PC-9 (cell line): ENCODE data around the gene MAJIN. TPM values are rescaled to one million over a fixed set of nuclear protein-coding genes. Genes with fewer than 3 reads are reported as not detected.

Source experiments
- BruUV-seq: library from RNA; stranded (reverse); fragments of 400-500 nt; replicated peaks from 2 replicates; lab custom pipeline; 2021; lab: Mats Ljungman, UMichigan
- CTCF ChIA-PET: fragments of 300-600 bp; sonication (Branson Sonifier 250); formaldehyde crosslinking; loops from one replicate; lab custom pipeline; 2022; ENCODE audit warnings: antibody characterized with exemption; lab: Charles Lee
- POLR2A ChIA-PET: fragments of 300-600 bp; sonication (Branson Sonifier 250); formaldehyde crosslinking; loops from one replicate; lab custom pipeline; 2022; ENCODE audit warnings: antibody characterized with exemption; ENCODE audit not compliant: unreplicated experiment; lab: Charles Lee
- DNase-seq, 2 experiments: peaks; one replicate each; pipeline versions ENCODE4 v3.0.0 to v3.0.0-alpha.2; 2015 to 2022; ENCODE audit warnings: mixed read lengths in 1 of 2
- H2AFZ ChIP-seq: fragments of 200-600 bp; sonication (generic); 2 replicates; pipeline ENCODE4 v1.8.1; 2017; ENCODE audit warnings: antibody characterized with exemption
- H3F3A ChIP-seq: fragments of 200-600 bp; sonication (generic); 2 replicates; pipeline ENCODE4 v1.8.1; 2017; ENCODE audit warnings: antibody characterized with exemption, mild to moderate bottlenecking, low read depth; ENCODE audit not compliant: insufficient read depth
- H3K27ac ChIP-seq: fragments of 200-600 bp; sonication (generic); 2 replicates; pipeline ENCODE4 v1.6.1; 2016; ENCODE audit warnings: mixed run types
- H3K27me3 ChIP-seq: fragments of 200-600 bp; sonication (generic); 2 replicates; pipeline ENCODE4 v1.6.1; 2016; ENCODE audit warnings: low read depth, mixed run types; ENCODE audit not compliant: insufficient read depth
- H3K36me3 ChIP-seq: fragments of 200-600 bp; sonication (generic); 2 replicates; pipeline ENCODE4 v1.6.1; 2016; ENCODE audit warnings: low read depth, mixed run types
- H3K4me1 ChIP-seq: fragments of 200-600 bp; sonication (generic); replicated peaks from 2 replicates; pipeline ENCODE4 v1.6.1; 2016; ENCODE audit warnings: mixed run types; ENCODE audit not compliant: insufficient read depth
- H3K4me2 ChIP-seq: fragments of 200-600 bp; sonication (generic); 2 replicates; pipeline ENCODE4 v1.6.1; 2017; ENCODE audit warnings: mixed run types
- H3K4me3 ChIP-seq: fragments of 200-600 bp; sonication (generic); 2 replicates; pipeline ENCODE4 v1.6.1; 2016; ENCODE audit warnings: mixed run types
- H3K79me2 ChIP-seq: fragments of 200-600 bp; sonication (generic); 2 replicates; pipeline ENCODE4 v1.6.1; 2017; ENCODE audit warnings: low read depth, mixed run types
- H3K9me2 ChIP-seq: fragments of 200-600 bp; sonication (generic); 2 replicates; pipeline ENCODE4 v1.8.1; 2017; ENCODE audit warnings: mild to moderate bottlenecking; ENCODE audit not compliant: insufficient read depth
- H3K9me3 ChIP-seq: fragments of 200-600 bp; sonication (generic); 2 replicates; pipeline ENCODE4 v1.8.1; 2016; ENCODE audit warnings: low read depth; ENCODE audit not compliant: insufficient read depth
- H4K20me1 ChIP-seq: fragments of 200-600 bp; sonication (generic); 2 replicates; pipeline ENCODE4 v1.8.1; 2017; ENCODE audit not compliant: insufficient read depth
- CTCF ChIP-seq: fragments of 200-600 bp; sonication (generic); conservative IDR thresholded peaks from 2 replicates; pipeline ENCODE4 v1.6.1; 2017; ENCODE audit warnings: mixed run types, antibody characterized with exemption, mild to moderate bottlenecking, moderate library complexity
- EZH2 ChIP-seq: fragments of 200-600 bp; sonication (generic); IDR thresholded peaks from 2 replicates; pipeline ENCODE4 v1.8.0; 2017; ENCODE audit warnings: antibody characterized with exemption, low read depth
- intact Hi-C: fragments of 100-400 bp; cut with micrococcal nuclease; formaldehyde crosslinking; loops from one replicate; pipeline ENCODE4 v1.10.0; 2022; ENCODE audit not compliant: unreplicated experiment
- total RNA-seq: library from RNA; stranded (reverse); gene quantifications from 2 replicates; pipeline ENCODE4 v1.2.3, GENCODE V29; 2021

The MAJIN gene
- total RNA-seq, 1 experiment from 2014 or later = 4.5 TPM

- Histone ChIP-seq H2AFZ (no peak overlapping the region), H3K27me3 (peaks cover 9% of the 10 kb centered on the region; the same call in 1 of the 2 replicates), H3K4me2 (no peak overlapping the region), H3K4me1 (peaks cover 2% of the 10 kb centered on the region; the same call in 1 of the 2 replicates), H3K9me2 (no peaks in the 10 kb centered on the region), H3F3A (0 out of 2 replicates have a peak, but pooled peaks cover 6% of the 10 kb centered on the region), H4K20me1 (no peaks in the 10 kb centered on the region), H3K79me2 (no peaks in the 10 kb centered on the region), H3K27ac (no peak overlapping the region), H3K36me3 (no peaks in the 10 kb centered on the region), H3K9me3 (no peaks in the 10 kb centered on the region), H3K4me3 (no peak overlapping the region)
- ChIA-PET CTCF (no interaction called here), POLR2A (no interaction called here)
- DNase-seq = no peak
- TF ChIP-seq EZH2 (no peak), CTCF (no peak)
- intact Hi-C loops = no loop called here
- BruUV-seq = no TSS peak
These were observed 4.7 kb upstream of the MAJIN start for GRCh38 chr11:64976651-64977050.

GRCh38 chr11:64974124-64974523 lies 2.2 kb upstream of the MAJIN start:
- Histone ChIP-seq H3K79me2 (no peaks in the 10 kb centered on the region), H3K4me1 (peaks cover 20% of the 10 kb centered on the region), H3K27ac (no peak overlapping the region), H3K9me3 (no peaks in the 10 kb centered on the region), H4K20me1 (no peaks in the 10 kb centered on the region), H3K4me2 (no peak overlapping the region), H3K36me3 (no peaks in the 10 kb centered on the region), H2AFZ (no peak overlapping the region), H3K4me3 (no peak overlapping the region), H3F3A (peaks cover 21% of the 10 kb centered on the region), H3K27me3 (0 out of 2 replicates have a peak, but pooled peaks cover 3% of the 10 kb centered on the region), H3K9me2 (no peaks in the 10 kb centered on the region)
- TF ChIP-seq CTCF = no peak
- no peak for TF ChIP-seq EZH2
- ChIA-PET POLR2A (interaction anchor here (0.6 kb wide), 1 partner anchor 363 kb away, joined by 4 read pairs; no protein-coding TSS in a partner anchor), CTCF (interaction anchor here (0.5 to 0.7 kb wide), 2 partner anchors 13 to 144 kb away, joined by 4 to 13 read pairs; no protein-coding TSS in a partner anchor)
- BruUV-seq = no TSS peak
- intact Hi-C loops = no loop called here
- no peak for DNase-seq

GRCh38 chr11:64970731-64971151 lies 1.2 kb downstream of the MAJIN start:
- DNase-seq = peak; percentile 79 to 98
- CTCF ChIA-PET = interaction anchor here (0.7 kb wide), 1 partner anchor 475 kb away, joined by 3 read pairs; no protein-coding TSS in a partner anchor

More at GRCh38 chr11:64970731-64971151, 1.2 kb downstream of the MAJIN start:
- Histone ChIP-seq H3F3A (peaks cover 28% of the 10 kb centered on the region), H3K4me3 (no peak overlapping the region; the same call in 1 of the 2 replicates), H4K20me1 (no peaks in the 10 kb centered on the region), H2AFZ (no peak overlapping the region), H3K9me2 (no peaks in the 10 kb centered on the region), H3K27me3 (no peaks in the 10 kb centered on the region), H3K79me2 (no peaks in the 10 kb centered on the region), H3K36me3 (no peaks in the 10 kb centered on the region), H3K9me3 (no peaks in the 10 kb centered on the region), H3K4me2 (peak overlapping the region; percentile 75), H3K27ac (peak overlapping the region; percentile 95), H3K4me1 (peaks cover 26% of the 10 kb centered on the region)
- POLR2A ChIA-PET = interaction anchor here (0.6 kb wide), 1 partner anchor 45 kb away, joined by 30 read pairs; no protein-coding TSS in a partner anchor
- TF ChIP-seq CTCF (no peak), EZH2 (no peak)
- intact Hi-C loops = loop anchor here (1.0 to 2.0 kb wide), 3 partner anchors 36 to 54 kb away; partner anchors contain the start of genes ATG2A and PPP2R5B
- no TSS peak for BruUV-seq
